Subcutaneous adipose tissue (tissue), 4 donors: Measurements from ENCODE around the gene HNRNPUL1. TPM values are rescaled to one million over a fixed set of nuclear protein-coding genes. Genes with fewer than 3 reads are reported as not detected.

Experiments
- small RNA-seq: library from RNA; depleted of rRNA; stranded (forward); fragments of <200 nt; gene quantifications from one replicate; pipeline ENCODE3, GENCODE V24; 2016
- total RNA-seq, 4 donors: library from RNA; depleted of rRNA; stranded (reverse); fragments of >200 nt; gene quantifications; one replicate each; pipeline ENCODE4 v1.1.0, GENCODE V29; 2016
- TF ChIP-seq, protein P1 (sequence below): fragments of 450-650 bp; IDR thresholded peaks from one replicate; pipeline ENCODE4 v1.5.1; 2016; ENCODE audit warnings: low read depth, mild to moderate bottlenecking, control low read depth, antibody characterized with exemption, moderate library complexity

Gene HNRNPUL1
- total RNA-seq, 4 donors from 2014 or later, result 83.3 to 178 (median 135) TPM

DNA sequence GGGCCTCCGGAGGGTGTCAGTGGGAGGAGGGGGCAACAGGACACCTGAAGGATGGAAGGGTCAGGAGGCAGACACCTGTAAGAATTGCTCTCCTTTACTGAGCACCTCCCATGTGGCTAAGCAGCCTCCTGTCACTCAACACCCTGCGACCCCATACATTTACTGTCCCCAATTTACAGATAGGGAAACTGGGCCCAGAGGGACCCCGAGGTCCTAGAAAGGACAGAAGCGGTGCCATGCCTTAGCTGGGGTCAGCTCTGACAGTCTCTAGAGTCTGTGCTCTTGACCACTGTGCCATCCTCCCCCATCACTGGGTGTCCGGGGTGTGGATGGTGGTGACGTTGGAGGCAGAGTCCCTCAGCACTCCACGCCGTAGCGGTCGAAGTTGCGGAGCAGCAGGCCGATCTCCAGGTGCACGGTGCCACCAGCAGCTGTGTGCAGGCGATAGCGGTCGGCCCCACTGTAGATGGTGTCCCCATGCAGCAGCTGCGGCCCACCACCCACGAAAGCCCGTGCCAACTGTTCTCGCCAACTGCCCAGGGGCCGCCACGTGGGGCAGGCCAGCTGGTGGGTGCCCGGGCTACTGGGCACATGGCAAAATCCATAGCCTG, 90.3 kb downstream of the HNRNPUL1 start:
- TF ChIP-seq, protein P1, sequence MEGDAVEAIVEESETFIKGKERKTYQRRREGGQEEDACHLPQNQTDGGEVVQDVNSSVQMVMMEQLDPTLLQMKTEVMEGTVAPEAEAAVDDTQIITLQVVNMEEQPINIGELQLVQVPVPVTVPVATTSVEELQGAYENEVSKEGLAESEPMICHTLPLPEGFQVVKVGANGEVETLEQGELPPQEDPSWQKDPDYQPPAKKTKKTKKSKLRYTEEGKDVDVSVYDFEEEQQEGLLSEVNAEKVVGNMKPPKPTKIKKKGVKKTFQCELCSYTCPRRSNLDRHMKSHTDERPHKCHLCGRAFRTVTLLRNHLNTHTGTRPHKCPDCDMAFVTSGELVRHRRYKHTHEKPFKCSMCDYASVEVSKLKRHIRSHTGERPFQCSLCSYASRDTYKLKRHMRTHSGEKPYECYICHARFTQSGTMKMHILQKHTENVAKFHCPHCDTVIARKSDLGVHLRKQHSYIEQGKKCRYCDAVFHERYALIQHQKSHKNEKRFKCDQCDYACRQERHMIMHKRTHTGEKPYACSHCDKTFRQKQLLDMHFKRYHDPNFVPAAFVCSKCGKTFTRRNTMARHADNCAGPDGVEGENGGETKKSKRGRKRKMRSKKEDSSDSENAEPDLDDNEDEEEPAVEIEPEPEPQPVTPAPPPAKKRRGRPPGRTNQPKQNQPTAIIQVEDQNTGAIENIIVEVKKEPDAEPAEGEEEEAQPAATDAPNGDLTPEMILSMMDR, result no peak

DNA sequence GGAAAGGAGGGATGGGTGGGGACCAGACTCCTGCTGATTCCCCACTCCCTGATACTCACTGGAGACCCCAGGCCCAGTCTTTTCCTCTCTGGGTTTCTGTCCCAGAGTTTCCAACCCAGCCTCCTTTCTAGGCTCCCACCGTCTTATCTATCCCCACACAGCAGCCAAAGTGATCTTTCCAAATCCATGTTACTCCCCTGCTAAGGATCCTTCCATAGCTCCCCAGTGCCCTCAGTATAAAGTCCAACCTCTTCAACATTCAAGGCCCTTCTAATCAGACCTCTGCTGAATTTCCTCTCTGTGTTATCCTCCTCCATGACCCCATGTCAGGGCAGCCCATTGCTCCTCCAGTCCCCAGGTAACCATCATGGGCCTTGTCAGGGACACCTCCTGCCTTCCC, 90.9 kb downstream of the HNRNPUL1 start:
- TF ChIP-seq, protein P1, result no peak

DNA sequence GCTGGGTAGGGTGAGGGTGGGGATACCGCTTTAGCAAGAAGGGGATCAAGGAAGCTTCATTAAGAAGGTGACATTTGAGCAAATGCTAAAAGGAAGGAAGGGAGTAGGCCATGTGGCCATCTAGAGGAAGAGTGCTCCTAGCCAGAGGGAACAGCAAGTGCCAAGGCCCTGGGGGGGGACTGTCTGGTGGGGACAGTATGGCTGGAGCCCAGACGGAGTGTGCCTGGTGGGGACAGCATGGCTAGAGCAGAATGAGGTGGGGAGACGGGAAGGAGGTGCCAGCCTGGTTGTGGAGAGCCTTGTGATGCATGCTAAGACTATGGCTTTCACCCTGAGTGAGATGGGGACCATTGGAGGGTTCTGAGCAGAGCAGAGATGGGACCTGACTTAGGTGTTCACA, 91.6 kb downstream of the HNRNPUL1 start:
- TF ChIP-seq, protein P1, result no peak

DNA sequence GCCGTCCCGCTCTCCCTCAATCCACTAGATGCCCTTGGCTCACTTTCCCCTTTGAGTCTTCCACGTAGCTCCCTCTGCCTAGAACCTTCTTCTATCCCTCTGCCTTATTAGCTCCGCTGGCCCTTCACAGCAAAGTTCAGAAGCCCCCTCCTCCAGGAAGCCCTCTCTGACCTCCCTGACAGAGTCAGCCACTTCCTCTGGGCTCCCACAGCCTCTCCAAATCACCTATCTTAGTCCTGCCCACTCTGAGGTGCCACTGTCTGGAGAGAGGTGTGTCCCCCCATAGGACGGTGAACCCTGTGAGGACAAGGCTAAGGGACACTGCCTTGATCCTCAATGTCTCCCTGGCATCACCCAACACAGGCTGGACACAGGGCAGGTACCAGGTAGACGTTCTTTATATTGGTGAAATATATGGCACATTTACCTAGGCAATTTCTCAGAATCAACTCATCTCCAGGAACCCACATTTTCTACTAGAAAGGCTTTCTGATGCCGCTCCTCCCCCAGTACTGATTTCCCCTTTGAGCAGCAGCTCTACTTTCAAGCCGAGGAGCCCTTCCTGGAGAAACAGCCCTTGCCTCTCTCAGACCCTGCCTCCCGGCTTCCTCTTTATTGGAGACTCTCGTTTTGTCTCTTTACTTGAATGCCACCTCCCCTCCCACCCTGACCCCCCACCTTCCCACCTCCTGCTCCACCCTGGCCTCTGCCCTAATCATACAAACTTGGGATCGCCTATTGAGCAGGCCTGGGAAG, 93.0 kb downstream of the HNRNPUL1 start:
- TF ChIP-seq, protein P1, result no peak

Small RNAs within 50 kb of the gene (small RNA-seq; reads per million reads assigned to genes)
- not detected for gene RN7SL34P

Other genes with a start within 250 kb of the HNRNPUL1 start
- not detected for gene CYP2A13, start 175.9 kb upstream of the HNRNPUL1 start, total RNA-seq
- not detected for gene CYP2F1, start 149.9 kb upstream of the HNRNPUL1 start, total RNA-seq
- 1 to 10 TPM; 1.9 to 5.6 (median 3.3) TPM for gene CYP2S1, start 71.2 kb upstream of the HNRNPUL1 start, total RNA-seq
- gene AXL, start 45.1 kb upstream of the HNRNPUL1 start, total RNA-seq, result 100 to 1,000 TPM in 1 of 4 donors, 10 to 100 TPM in 3; 72.6 to 118 (median 80.0) TPM
- 10 to 100 TPM; 10.0 to 15.4 (median 12.6) TPM for gene CCDC97, start 45.8 kb downstream of the HNRNPUL1 start, total RNA-seq
- gene TGFB1, start 89.5 kb downstream of the HNRNPUL1 start, total RNA-seq, result 10 to 100 TPM; 12.4 to 29.1 (median 21.4) TPM
- 1 to 10 TPM; 1.6 to 4.8 (median 3.1) TPM for gene B9D2, start 99.8 kb downstream of the HNRNPUL1 start, total RNA-seq
- gene TMEM91, start 112.2 kb downstream of the HNRNPUL1 start, total RNA-seq, result 10 to 100 TPM in 3 of 4 donors, 1 to 10 TPM in 1; 3.3 to 22.7 (median 17.4) TPM
- gene EXOSC5, start 133.0 kb downstream of the HNRNPUL1 start, total RNA-seq, result 10 to 100 TPM; 10.9 to 20.5 (median 17.1) TPM
- 10 to 100 TPM; 27.9 to 59.2 (median 39.1) TPM for gene BCKDHA, start 133.4 kb downstream of the HNRNPUL1 start, total RNA-seq
- gene B3GNT8, start 163.0 kb downstream of the HNRNPUL1 start, total RNA-seq, result 10 to 100 TPM in 1 of 4 donors, 1 to 10 TPM in 1, under 1 TPM in 2; 0.49 to 12.6 (median 1.9) TPM
- gene DMAC2, start 175.5 kb downstream of the HNRNPUL1 start, total RNA-seq, result 10 to 100 TPM; 19.9 to 33.9 (median 24.7) TPM
- gene ERICH4, start 178.8 kb downstream of the HNRNPUL1 start, total RNA-seq, result not detected